ENCODE measurements around the gene MAP3K7.

GRCh38 chr6:90534337-90535025, 52.4 kb downstream of the MAP3K7 start:
- no peak for TF ChIP-seq CTCF (IDR thresholded peaks at IDR 0.05; ENCODE audit: control extremely low read depth in 1 of 3, insufficient read depth in 1 of 3, low read depth in 1 of 3, low read length in 3 of 3)
- TF ChIP-seq RAD21 (IDR thresholded peaks at IDR 0.05 in 1 of 2, conservative IDR thresholded peaks at IDR 0.05 in 1 of 2; ENCODE audit: low read depth in 2 of 2, low read length in 2 of 2): no peak
- TF ChIP-seq SRF (IDR thresholded peaks at IDR 0.05; ENCODE audit: low read depth, low read length): no peak
- no peak for TF ChIP-seq BACH1 (IDR thresholded peaks at IDR 0.05; ENCODE audit: low read length)
- TF ChIP-seq ZNF274 (IDR thresholded peaks at IDR 0.05; ENCODE audit: borderline replicate concordance, extremely low read depth, low read length): no peak
- no peak for TF ChIP-seq POLR2A (IDR thresholded peaks at IDR 0.05; ENCODE audit: control extremely low read depth in 1 of 2, low read depth in 2 of 2, low read length in 2 of 2)
- no peak for TF ChIP-seq USF2 (IDR thresholded peaks at IDR 0.05; ENCODE audit: low read length)
- TF ChIP-seq PHF8 (conservative IDR thresholded peaks at IDR 0.05; ENCODE audit: low read depth, low read length): no peak
- no peak for TF ChIP-seq BRCA1 (IDR thresholded peaks at IDR 0.05; ENCODE audit: low read depth, low read length)
- TF ChIP-seq RFX5 (IDR thresholded peaks at IDR 0.05; ENCODE audit: borderline replicate concordance, low read depth, low read length): no peak

All from H1 (cell line).